IgD-negative memory B cell (primary cell): ENCODE measurements around the gene GEMIN2. TPM values are rescaled to one million over a fixed set of nuclear protein-coding genes. Genes with fewer than 3 reads are reported as not detected.
"Not testable (repeated sequence)": the region's sequence is repeated elsewhere in the genome, so short reads cannot be mapped to it uniquely, and the experiment has no call there.

ENCODE experiments used
- H3K27ac Mint-ChIP-seq, 3 donors: one replicate each; pipeline ENCODE4 v1.8.0; 2020 to 2022; ENCODE audit warnings: mild to moderate bottlenecking in 3 of 3, mixed read lengths in 3 of 3, moderate library complexity in 1 of 3
- H3K27me3 Mint-ChIP-seq: one replicate; pipeline ENCODE4 v1.8.0; 2021; ENCODE audit warnings: mixed read lengths
- H3K36me3 Mint-ChIP-seq: one replicate; pipeline ENCODE4 v1.8.0; 2020; ENCODE audit warnings: mild to moderate bottlenecking, mixed read lengths
- H3K4me1 Mint-ChIP-seq, 3 donors: one replicate each; pipeline ENCODE4 v1.8.0; 2020 to 2022; ENCODE audit warnings: mixed read lengths in 3 of 3, mild to moderate bottlenecking in 1 of 3
- H3K4me3 Mint-ChIP-seq, 4 donors: one replicate each; pipeline ENCODE4 v1.8.0; 2020 to 2022; ENCODE audit warnings: mild to moderate bottlenecking in 4 of 4, mixed read lengths in 4 of 4, moderate library complexity in 3 of 4
- H3K9me3 Mint-ChIP-seq, 3 donors: one replicate each; pipeline ENCODE4 v1.8.0; 2020 to 2021; ENCODE audit warnings: mixed read lengths in 3 of 3, mild to moderate bottlenecking in 1 of 3
- polyA plus RNA-seq: library from polyadenylated mRNA; unstranded; fragments of 300-500 nt; fragmentation: Illumina TruSeq; gene quantifications from one replicate; pipeline ENCODE4 v1.2.3, GENCODE V29; 2021

Gene GEMIN2
- polyA plus RNA-seq, 1 donor from 2014 or later, result 17.1 TPM

DNA sequence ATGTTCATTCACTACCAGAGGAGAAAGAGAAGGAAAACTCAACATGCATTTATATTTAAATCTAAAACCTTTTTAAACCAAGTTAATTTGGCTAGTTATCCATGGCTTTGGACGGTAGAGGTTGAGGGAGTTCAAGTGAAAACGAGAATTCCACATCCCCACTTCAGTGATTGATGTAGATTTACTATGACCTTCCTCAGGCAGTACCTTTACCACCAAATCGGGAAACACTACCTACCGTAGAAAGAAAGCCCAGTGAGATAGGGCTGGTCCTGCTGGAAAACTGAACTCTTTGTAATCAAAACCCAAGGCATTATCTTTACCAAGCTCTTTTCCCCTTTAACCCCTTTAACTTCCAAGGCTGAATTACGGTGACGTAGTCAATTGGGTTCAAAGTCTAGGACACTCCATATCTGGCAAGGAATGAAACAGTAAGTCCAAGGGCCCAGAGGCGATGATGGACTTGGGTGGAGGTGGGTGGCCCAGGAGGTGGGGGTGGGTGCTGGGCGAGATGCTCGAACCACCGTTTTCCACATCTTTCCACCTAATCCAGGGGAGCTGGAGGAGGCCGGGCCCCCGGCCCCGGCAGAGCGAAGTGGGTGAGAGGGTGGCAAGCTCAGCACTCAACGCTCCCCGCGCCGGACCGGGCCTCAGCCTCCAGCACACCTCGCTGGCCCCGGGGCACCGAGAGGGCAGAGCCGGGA lies 11.7 kb upstream of the GEMIN2 start:
- Mint-ChIP-seq H3K4me3 (peak overlapping the region; percentile 90 to 98 (median 94)), H3K4me1 (peaks cover 27 to 31% (median 30%) of the 10 kb centered on the region in 3 donors), H3K36me3 (no peaks in the 10 kb centered on the region), H3K9me3 (no peaks in the 10 kb centered on the region), H3K27me3 (no peaks in the 10 kb centered on the region), H3K27ac (peak overlapping the region; percentile 93 to 99 (median 94))

DNA sequence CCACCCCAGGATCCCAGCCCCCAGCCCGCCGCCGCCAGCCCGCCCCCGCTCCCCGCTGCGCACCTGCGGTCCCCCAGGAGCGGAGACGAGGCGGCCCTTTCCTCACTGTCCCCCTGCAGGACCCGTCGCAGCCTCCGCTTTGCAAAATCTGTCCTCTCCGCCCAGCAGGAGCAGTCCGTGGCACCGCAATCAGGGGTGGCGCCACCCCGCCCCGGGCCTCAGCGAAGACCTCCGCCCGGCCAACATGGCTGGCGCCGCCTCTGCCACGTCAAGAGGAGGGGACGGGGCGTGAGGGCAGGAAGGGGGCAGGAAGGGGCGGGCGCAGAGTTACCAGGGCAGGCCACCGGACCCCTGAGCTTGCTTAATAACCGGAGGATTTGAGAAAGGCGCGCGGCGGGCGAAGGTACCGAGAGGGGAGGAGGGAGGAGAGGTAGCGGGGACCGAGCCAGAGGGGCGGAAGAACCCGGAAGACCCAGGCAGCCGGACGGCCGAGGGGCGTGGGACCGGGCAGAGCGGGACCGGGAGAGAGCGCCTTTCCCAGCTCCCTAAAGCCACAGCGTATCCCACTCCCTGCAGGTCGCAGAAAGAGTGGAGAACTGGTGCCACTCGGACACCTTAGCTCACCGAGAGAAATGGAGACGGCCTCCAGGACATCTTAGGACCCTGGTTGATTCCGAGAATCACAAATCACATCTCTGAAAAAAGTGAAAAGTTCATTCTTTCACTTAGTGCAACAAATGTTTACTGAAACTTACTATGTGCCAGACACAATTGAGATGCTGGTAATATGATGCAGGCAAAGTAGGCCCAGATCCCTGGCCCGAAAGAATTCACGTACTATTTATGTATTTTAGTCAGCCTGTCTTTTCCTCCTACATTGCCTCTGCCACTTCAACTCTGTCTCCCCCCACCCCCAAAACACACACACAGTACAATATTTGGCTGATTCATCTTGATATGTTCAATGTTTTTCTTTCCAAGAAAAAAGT lies 10.9 kb upstream of the GEMIN2 start, which contains the start of gene SEC23A:
SEC23A (minus strand) TSS at position 267 of the 989 bp plus-strand sequence. CDS start 7,117 bp downstream, outside the sequence.
- Mint-ChIP-seq H3K36me3 (no peaks in the 10 kb centered on the region), H3K27me3 (no peaks in the 10 kb centered on the region)

DNA sequence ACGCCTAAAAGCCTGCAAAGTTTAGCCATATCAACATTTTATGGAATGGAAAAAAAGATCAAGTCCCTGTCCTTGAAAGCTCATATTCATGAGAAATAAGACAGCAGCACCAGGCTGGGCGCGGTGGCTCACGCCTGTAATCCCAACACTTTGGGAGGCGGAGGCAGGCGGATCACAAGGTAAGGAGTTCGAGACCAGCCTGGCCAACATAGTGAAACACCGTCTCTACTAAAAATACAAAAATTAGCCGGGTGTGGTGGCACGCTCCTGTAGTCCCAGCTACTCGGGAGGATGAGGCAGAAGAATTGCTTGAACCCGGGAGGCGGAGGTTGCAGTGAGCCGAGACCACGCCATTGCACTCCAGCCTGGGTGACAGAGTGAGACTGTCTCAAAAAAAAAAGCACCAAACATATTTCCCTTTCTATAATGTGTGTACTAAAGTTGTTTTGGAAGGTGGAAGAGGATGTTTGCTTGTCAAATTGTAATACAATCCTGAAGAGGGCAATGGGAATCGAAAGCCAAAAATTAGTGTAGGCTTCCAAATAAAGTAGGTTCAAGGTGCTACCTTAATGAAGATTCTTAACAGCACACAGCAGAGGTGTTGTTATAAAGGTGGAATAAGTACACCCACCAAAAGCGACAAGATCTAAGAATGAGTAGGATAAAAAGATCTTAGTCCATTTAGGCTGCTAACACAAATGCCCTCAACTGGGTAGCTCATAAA lies 9.9 kb upstream of the GEMIN2 start:
- H3K4me1 Mint-ChIP-seq, result peaks cover 30 to 31% (median 30%) of the 10 kb centered on the region in 3 donors
- not testable (repeated sequence) for H3K27me3 Mint-ChIP-seq, H3K36me3 Mint-ChIP-seq, H3K9me3 Mint-ChIP-seq
- H3K4me3 Mint-ChIP-seq, result peak overlapping the region; percentile 93 to 98 (median 96)
- peak overlapping the region; percentile 94 to 99 (median 96) for H3K27ac Mint-ChIP-seq

More for the DNA sequence above, 10.9 kb upstream of the GEMIN2 start, which contains the start of gene SEC23A:
- H3K9me3 Mint-ChIP-seq, result no peaks in the 10 kb centered on the region
- peaks cover 30 to 31% (median 30%) of the 10 kb centered on the region in 3 donors for H3K4me1 Mint-ChIP-seq
- peak within 1 kb of the TSS; percentile 93 to 98 (median 96) for H3K4me3 Mint-ChIP-seq
- peak within 1 kb of the TSS; percentile 94 to 99 (median 96) for H3K27ac Mint-ChIP-seq

DNA sequence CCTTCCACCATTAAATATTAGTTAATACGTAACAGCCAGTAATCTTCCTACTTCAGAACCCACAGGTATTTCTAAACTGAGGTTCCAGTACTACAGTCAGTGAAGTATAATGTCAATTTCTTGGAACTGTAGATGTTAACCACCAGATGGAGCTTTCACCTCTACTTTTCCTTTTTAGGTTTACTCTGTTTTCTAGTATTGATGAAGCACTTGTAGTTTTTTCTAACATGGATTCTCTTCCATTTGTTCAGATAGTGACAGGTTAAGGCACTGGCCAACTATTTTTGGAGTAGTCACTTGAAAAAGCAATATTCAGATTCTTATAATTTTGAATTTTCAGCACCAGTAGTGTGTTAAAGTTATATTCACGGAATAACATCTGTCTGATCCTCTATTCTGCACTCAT lies 6.5 kb upstream of the GEMIN2 start:
- H3K36me3 Mint-ChIP-seq, result no peaks in the 10 kb centered on the region
- no peaks in the 10 kb centered on the region for H3K27me3 Mint-ChIP-seq
- H3K4me3 Mint-ChIP-seq, result peak overlapping the region in 2 of 4 donors; percentile 21 to 76
- no peaks in the 10 kb centered on the region for H3K9me3 Mint-ChIP-seq
- peak overlapping the region in 2 of 3 donors; percentile 16 to 54 for H3K27ac Mint-ChIP-seq
- peaks cover 17 to 24% (median 18%) of the 10 kb centered on the region in 3 donors for H3K4me1 Mint-ChIP-seq

DNA sequence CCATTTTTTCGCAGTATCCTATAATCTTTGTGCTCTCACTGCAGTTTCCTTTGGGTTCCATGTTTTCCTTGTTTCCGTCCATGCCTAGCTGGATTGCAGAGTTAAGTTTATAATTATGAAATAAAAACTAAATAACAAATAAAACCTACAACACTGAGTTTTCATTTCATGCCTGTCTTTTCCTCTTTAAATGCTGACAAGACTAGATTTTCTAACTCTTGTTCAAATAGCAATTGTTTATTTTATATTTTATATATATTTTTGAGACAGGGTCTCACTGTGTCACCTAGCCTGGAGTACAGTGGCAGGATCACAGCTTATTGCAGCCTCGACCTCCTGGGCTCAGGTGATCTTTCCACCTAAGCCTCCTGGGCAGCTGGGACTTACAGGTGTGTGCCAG lies 5.3 kb upstream of the GEMIN2 start:
- no peaks in the 10 kb centered on the region for H3K36me3 Mint-ChIP-seq
- H3K4me3 Mint-ChIP-seq, result peak overlapping the region in 1 of 4 donors; percentile 32
- H3K4me1 Mint-ChIP-seq, result peaks cover 14 to 25% (median 16%) of the 10 kb centered on the region in 3 donors
- no peak overlapping the region for H3K27ac Mint-ChIP-seq
- no peaks in the 10 kb centered on the region for H3K27me3 Mint-ChIP-seq
- H3K9me3 Mint-ChIP-seq, result no peaks in the 10 kb centered on the region

DNA sequence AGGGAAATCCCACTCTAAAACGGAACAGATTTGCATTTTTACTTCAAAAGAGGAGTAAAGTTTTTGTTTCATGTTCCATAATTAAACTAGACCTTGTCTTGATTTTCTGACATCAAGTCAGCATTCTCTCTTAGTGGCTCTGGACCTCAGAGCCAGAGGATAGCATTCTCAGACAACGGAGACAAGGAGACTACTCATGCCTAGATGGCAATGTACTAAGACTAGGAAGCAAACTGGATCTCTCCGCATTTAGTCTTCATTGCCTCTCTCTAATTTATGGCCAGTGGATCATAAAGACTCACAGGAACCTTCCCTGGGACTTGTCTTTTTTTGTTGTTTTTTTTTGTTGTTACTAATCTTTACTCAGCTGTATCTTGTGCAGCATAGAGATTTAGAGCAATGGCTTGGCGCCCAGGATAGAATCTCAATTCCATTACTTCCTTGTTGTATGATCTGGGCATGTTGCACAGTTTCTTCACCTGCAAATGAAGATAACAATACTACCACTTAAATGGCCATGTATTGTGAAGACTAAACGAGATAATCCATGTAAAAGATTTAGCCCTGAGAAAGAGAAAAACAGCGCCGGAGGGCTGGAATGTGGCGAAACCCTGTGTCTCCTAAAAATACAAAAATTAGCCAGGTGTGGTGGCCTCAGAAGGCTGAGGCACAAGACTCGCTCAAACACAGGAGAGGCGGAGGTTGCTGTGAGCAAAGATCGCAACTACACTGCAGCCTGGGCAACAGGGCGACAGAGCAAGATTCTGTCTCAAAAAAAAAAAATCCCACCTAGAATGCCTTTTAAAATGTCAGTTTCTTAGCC lies 4.0 kb upstream of the GEMIN2 start:
- Mint-ChIP-seq H3K4me3 (peak overlapping the region; percentile 17 to 86 (median 70)), H3K9me3 (no peaks in the 10 kb centered on the region), H3K27me3 (no peaks in the 10 kb centered on the region), H3K36me3 (no peaks in the 10 kb centered on the region), H3K4me1 (peaks cover 14 to 27% (median 25%) of the 10 kb centered on the region in 3 donors), H3K27ac (peak overlapping the region; percentile 40 to 80 (median 61))

DNA sequence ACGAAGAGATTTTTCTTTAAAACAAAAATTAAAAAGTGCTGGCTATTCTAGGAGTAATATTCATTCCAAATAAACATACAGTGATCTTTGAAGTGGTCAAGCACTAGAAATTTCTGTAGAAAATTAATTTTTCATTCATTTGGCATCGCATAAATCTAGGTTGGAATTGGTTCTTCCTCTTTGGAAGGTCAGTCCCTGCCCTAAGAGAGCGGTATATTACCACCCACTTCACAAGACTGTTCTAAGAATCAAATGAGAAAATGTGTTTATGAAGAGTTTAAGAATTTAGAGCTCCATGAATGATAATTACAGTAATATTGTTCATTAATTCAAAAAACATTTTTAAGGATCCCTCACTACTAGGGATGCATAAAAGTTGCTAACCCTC lies 444 bp upstream of the GEMIN2 start:
- no peaks in the 10 kb centered on the region for H3K27me3 Mint-ChIP-seq
- H3K4me1 Mint-ChIP-seq, result peaks cover 18 to 26% (median 23%) of the 10 kb centered on the region in 3 donors
- H3K27ac Mint-ChIP-seq, result peak overlapping the region; percentile 93 to 94 (median 93)
- no peaks in the 10 kb centered on the region for H3K9me3 Mint-ChIP-seq
- H3K4me3 Mint-ChIP-seq, result peak overlapping the region; percentile 94 to 99 (median 97)
- peaks cover 2% of the 10 kb centered on the region for H3K36me3 Mint-ChIP-seq

DNA sequence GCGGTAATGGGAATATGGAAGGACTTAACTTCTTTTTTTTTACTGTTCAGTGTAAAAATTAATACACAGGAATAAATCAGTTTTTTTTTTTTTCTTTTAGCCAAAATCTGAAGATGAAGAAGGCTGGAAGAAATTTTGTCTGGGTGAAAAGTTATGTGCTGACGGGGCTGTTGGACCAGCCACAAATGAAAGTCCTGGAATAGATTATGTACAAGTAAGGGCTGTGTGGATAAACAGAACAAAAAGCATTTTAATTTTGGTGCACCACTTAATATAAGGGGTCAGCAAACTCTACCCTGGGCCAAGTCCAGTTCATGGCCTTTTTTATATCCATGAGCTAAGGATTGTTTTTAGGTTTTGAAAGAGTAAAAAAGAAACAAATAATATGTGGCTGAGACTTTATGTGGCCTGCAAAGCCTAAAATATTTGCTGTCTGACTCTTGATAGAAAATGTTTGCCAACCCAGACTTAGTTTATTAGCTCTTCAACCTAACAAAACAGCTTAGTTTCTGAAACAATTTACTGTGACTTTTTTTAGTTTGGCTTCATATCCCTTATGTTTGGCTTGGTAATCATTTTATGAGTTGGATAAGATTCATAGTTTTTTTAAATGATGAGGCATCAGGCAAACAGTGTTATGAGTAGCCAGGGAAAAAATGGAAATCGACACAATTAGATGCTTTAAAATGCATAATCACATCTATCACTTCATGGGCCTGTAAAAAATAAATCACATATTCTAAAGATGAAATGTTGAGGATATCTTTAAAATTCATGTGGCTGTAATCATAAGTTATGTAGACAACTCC lies 8.4 kb downstream of the GEMIN2 start:
- peaks cover 2% of the 10 kb centered on the region for H3K36me3 Mint-ChIP-seq
- no peak overlapping the region for H3K27ac Mint-ChIP-seq
- H3K9me3 Mint-ChIP-seq, result no peaks in the 10 kb centered on the region
- H3K4me3 Mint-ChIP-seq, result no peak overlapping the region
- H3K27me3 Mint-ChIP-seq, result no peaks in the 10 kb centered on the region
- H3K4me1 Mint-ChIP-seq, result peaks cover 0 to under 1% (median 0%) of the 10 kb centered on the region in 3 donors

DNA sequence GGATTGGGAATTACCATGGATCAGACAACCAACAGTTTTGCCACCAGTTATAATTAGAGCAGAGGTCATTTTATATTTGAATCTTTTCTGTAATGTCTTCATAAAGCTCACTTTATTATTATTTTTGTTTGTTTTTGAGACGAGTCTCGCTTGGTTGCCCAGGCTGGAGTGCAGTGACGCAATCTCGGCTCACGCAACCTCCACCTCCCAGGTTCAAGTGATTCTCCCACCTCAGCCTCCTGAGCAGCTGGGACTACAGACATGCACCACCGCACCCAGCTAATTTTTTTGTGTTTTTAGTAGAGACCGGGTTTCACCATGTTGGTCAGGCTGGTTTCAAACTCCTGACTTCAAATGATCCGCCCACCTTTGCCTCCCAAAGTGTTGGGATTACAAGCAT lies 23.7 kb downstream of the GEMIN2 start:
- H3K4me1 Mint-ChIP-seq, H3K27ac Mint-ChIP-seq: not testable (repeated sequence)

DNA sequence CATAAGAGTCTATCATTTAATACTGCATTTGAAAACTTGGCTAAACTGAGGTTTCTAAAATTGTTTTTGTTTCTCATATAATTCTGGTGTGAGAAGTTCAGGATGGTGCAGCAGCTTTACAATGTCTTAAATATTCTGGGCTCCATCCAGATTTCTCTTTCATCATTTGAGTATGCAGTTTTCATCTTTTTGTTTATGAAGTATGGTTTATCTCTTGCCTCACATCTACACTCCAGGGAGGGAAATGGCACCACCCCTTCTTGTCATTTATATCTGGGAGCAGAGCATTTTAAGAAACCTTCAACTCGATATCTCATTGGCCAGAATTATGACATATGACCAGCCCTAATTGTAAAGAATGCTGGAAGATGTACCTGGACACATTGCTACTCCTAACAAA lies 24.3 kb downstream of the GEMIN2 start:
- Mint-ChIP-seq H3K27ac (peak overlapping the region in 1 of 3 donors; percentile 63), H3K9me3 (peaks cover 0 to 6% (median 0%) of the 10 kb centered on the region in 3 donors), H3K27me3 (no peaks in the 10 kb centered on the region), H3K36me3 (peaks cover 11% of the 10 kb centered on the region), H3K4me1 (peaks cover 0 to 8% (median 8%) of the 10 kb centered on the region in 3 donors), H3K4me3 (no peak overlapping the region)

More for the DNA sequence above, 23.7 kb downstream of the GEMIN2 start:
- not testable (repeated sequence) for H3K27me3 Mint-ChIP-seq, H3K4me3 Mint-ChIP-seq, H3K9me3 Mint-ChIP-seq
- H3K36me3 Mint-ChIP-seq, result peaks cover 11% of the 10 kb centered on the region

DNA sequence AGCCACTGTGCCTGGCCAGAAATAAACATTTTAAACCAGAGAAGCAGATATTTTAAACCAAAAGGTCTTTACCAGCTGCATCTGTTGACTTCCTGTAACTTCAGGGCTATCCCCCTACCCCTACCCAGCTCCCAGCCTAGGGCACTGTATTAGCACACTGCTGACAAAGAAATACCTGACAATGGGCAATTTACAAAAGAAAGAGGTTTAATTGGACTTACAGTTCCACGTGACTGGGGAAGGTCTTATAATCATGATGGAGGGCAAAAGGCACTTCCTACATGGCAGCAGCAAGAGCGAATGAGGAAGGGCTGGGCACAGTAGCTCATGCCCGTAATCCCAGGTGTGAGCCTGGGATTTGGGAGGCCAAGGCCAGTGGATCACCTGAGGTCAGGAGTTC lies 26.0 kb downstream of the GEMIN2 start:
- H3K27me3 Mint-ChIP-seq, result no peaks in the 10 kb centered on the region
- peak overlapping the region in 2 of 3 donors; percentile 31 to 83 for H3K27ac Mint-ChIP-seq
- peaks cover 0 to 8% (median 8%) of the 10 kb centered on the region in 3 donors for H3K4me1 Mint-ChIP-seq
- H3K9me3 Mint-ChIP-seq, result peaks cover 0 to 6% (median 0%) of the 10 kb centered on the region in 3 donors
- H3K36me3 Mint-ChIP-seq, result peaks cover 8% of the 10 kb centered on the region
- H3K4me3 Mint-ChIP-seq, result no peak overlapping the region

DNA sequence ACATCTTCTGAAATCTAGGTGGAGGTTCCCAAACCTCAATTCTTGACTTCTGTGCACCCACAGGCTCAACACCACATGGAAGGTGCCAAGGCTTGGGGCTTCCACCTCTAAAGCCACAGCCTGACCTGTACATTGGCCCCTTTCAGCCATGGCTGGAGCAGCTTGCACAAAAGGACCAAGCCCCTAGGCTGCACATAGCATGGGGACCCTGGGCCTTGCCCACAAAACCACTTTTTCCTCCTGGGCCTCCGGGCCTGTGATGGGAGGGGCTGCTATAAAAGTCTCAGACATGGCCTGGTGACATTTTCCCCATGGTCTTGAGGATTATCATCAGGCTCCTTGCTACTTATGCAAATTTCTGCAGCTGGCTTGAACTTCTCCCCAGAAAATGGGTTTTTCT lies 27.5 kb downstream of the GEMIN2 start:
- H3K36me3 Mint-ChIP-seq, H3K4me3 Mint-ChIP-seq, H3K4me1 Mint-ChIP-seq, H3K27ac Mint-ChIP-seq, H3K9me3 Mint-ChIP-seq, H3K27me3 Mint-ChIP-seq: not testable (repeated sequence)

DNA sequence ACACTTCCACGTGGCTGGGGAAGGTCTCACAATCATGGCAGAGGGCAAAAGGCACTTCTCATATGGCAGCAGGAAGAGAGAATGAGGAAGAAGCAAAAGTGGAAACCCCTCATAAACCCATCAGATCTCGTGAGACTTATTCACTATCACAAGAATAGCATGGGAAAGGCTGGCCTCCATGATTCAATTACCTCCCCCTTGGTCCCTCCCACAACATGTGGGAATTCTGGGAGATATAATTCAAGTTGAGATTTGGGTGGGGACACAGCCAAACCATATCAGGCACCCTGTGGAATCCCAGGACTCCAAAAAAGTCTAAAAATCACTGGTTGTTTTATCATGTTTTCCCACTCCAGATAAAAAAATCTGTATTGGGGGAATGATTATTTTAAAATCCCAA lies 29.1 kb downstream of the GEMIN2 start:
- not testable (repeated sequence) for H3K4me3 Mint-ChIP-seq, H3K27me3 Mint-ChIP-seq, H3K9me3 Mint-ChIP-seq, H3K4me1 Mint-ChIP-seq
- peaks cover 20% of the 10 kb centered on the region for H3K36me3 Mint-ChIP-seq
- peak overlapping the region in 1 of 3 donors; percentile 56 for H3K27ac Mint-ChIP-seq
